Pancreas (tissue), 10 donors: ENCODE measurements around the gene MPO. TPM values are rescaled to one million over a fixed set of nuclear protein-coding genes. Genes with fewer than 3 reads are reported as not detected.

Experiments used
- ATAC-seq, 4 donors: fragments of 200-7000 bp; cut with Tn5 transposase; one replicate each; pipeline versions ENCODE4 v1.8.0 to v1.9.1; 2020; ENCODE audit warnings: mild to moderate bottlenecking in 4 of 4, moderate library complexity in 4 of 4
- DNase-seq, 6 donors: peaks; one replicate each; pipeline ENCODE4 v3.0.0-alpha.2; 2020
- FAIRE-seq: peaks from 2 replicates; lab custom pipeline; 2012; peaks lifted over from hg19 to GRCh38; lab: Jason Lieb, UNC
- H3K27ac ChIP-seq, 4 donors: fragments of 200-600 bp; sonication (generic); 1 replicate in 3 of 4; 2 replicates in 1 of 4; pipeline versions ENCODE4 v1.5.0 to v1.8.0; 2020
- H3K27me3 ChIP-seq, 4 donors: fragments of 200-600 bp; one replicate each; pipeline ENCODE4 v1.8.0; 2021
- H3K36me3 ChIP-seq, 3 donors: fragments of 200-600 bp; sonication (generic) in 1 of 3; one replicate each; pipeline versions ENCODE4 v1.5.0 to v1.8.0; 2020 to 2021
- H3K4me1 ChIP-seq, 3 donors: fragments of 200-600 bp; one replicate each; pipeline ENCODE4 v1.8.0; 2021
- H3K4me3 ChIP-seq, 4 donors: fragments of 200-600 bp; sonication (generic) in 2 of 4; one replicate each; pipeline versions ENCODE4 v1.5.0 to v1.8.0; 2020 to 2021
- H3K9me3 ChIP-seq, 4 donors: fragments of 200-600 bp; one replicate each; pipeline ENCODE4 v1.8.0; 2021
- CTCF ChIP-seq, 4 donors: fragments of 200-600 bp; sonication (generic) in 3 of 4; IDR thresholded peaks; one replicate each; pipeline versions ENCODE4 v1.5.0 to v1.8.0; 2021; ENCODE audit warnings: antibody characterized with exemption in 4 of 4
- WGBS, 2 donors: extraction: QIAGEN DNeasy Blood & Tissue Kit; methylation state at CpG; one replicate each; pipeline ENCODE4 v1.1.7; 2013; 5-methylcytosine and 5-hydroxymethylcytosine counted together
- intact Hi-C, 3 donors: fragments of 100-400 bp; cut with DNase I; formaldehyde crosslinking; loops; one replicate each; pipeline versions ENCODE4 v1.11.1 to v1.14.2; 2022
- polyA plus RNA-seq, 2 donors: library from polyadenylated mRNA; stranded (reverse); fragments of 200-250 nt; gene quantifications; one replicate each; pipeline ENCODE4 v1.2.3, GENCODE V29; 2013
- total RNA-seq, 6 donors: library from RNA; stranded (reverse); fragmentation: NEBNext Ultra II Directional in 4 of 6; extraction: Animal tissue kit (Norgen Biotek cat#: 25700) in 4 of 6; gene quantifications; one replicate each; pipeline versions ENCODE4 v1.2.1 to v1.2.4, GENCODE V29; 2021 to 2023
- donor health status: healthy with polysubstance abuse.
- donor health status: DM: no; HTN: no; CAD: no; lungs with moderate emphysema.
- donor health status: DM: no; HTN: no; CAD: no.
- donor health status: control.
- donor health status: control.
- donor health status: Bipolar disorder and iron deficiency.
- donor health status: DM: yes; HTN: yes; CAD: no.
- donor health status: DM: no; HTN: no; CAD: no.
- donor health status: DM: no; HTN: no; CAD: no.
- donor health status: DM: yes; HTN: yes; CAD: no.

The MPO gene
- total and polyA plus RNA-seq, 8 donors, result 0.03 to 0.28 (median 0.09) TPM; not detected in 1

- 58 to 68% methylated on average over 19 of the region's 19 CpGs for WGBS, 2 donors
- H3K4me3 ChIP-seq, result no peak overlapping the region
These were observed 46.8 kb upstream of the MPO start for GRCh38 chr17:58327363-58328194.

DNA sequence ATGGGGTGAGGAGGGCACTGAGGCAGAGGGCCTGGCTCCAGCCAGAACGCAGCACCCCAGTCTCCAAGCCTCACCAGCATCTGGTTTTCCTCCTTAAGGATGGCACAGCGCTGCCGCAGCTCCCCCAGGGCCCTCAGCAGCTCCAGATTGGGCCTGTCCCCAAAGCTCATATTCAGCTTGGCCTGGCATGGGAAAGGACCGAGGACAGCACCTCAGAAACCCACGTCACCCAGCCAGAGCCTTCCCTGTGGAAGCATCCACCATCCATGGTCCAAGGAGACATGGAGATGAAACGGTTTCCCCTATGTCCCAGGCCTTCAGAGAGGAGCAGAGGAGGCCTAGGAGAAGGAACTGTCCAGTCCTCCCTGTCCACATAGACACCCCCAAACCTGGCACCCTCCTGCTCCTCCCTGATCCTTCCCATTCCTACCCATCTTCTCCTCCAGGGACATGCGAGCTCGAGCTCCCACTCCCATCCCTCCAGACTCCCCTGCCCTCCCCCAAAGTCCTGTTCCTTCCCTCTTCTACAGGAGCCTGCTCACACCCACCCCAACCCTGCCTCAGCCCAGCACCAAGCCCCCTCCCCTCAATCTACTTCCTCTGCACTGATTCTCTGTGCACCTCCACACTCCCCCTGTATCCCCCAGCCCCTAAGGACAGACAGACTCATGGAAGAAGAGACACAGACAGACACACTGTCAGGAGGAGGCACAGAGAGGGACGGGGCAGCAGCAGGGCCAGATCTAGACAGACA is 46.1 kb upstream of the MPO start:
- Histone ChIP-seq H3K4me1 (no peaks in the 10 kb centered on the region), H3K9me3 (no peaks in the 10 kb centered on the region), H3K27ac (no peak overlapping the region), H3K27me3 (no peaks in the 10 kb centered on the region), H3K36me3 (no peaks in the 10 kb centered on the region), H3K4me3 (no peak overlapping the region)
- intact Hi-C loops, result no loop called here
- FAIRE-seq (no peak), ATAC-seq (no peak), DNase-seq (peak in 1 of 6 donors; percentile 35)
- WGBS, 2 donors, result 76 to 87% methylated on average over 9 of the region's 9 CpGs
- TF ChIP-seq CTCF (IDR thresholded peaks at IDR 0.05), result no peak

More at GRCh38 chr17:58327363-58328194, 46.8 kb upstream of the MPO start:
- no peaks in the 10 kb centered on the region for H3K9me3 ChIP-seq
- ATAC-seq (no peak), FAIRE-seq (no peak), DNase-seq (peak in 1 of 6 donors; percentile 69)
- H3K27me3 ChIP-seq, result no peaks in the 10 kb centered on the region
- intact Hi-C loops, result no loop called here
- no peak for TF ChIP-seq CTCF (IDR thresholded peaks at IDR 0.05)
- H3K27ac ChIP-seq, result no peak overlapping the region
- no peaks in the 10 kb centered on the region for H3K36me3 ChIP-seq
- no peaks in the 10 kb centered on the region for H3K4me1 ChIP-seq

DNA sequence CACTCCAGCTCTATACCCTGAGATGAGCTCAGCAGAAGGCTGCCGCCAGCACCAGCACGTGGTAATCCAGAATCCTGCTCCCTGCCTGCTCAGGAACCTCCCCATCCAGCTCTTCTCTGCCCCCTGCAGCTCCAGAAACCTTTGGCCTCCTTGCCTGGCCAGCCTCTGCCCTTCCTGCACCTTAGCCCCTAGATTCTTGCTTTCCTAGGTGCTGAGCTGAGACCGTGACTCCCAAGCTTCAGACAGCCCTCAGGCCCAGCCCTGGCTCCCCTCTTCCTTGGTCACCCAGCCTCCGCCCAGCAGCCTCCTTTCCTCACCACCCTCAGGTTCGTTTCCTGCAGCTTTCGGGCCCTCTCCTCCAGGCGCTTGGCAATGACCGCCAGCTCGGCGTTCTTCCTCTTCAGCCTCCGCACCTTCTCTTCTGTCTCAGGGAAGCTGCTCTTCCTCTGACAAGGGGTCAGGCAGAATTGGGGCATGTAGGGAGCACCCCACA is 45.3 kb upstream of the MPO start:
- ATAC-seq (no peak), FAIRE-seq (no peak), DNase-seq (peak in 2 of 6 donors; percentile 42 to 49)
- no peaks in the 10 kb centered on the region for H3K36me3 ChIP-seq
- WGBS, 2 donors, result 83 to 84% methylated on average over 11 of the region's 11 CpGs
- no peak overlapping the region for H3K27ac ChIP-seq
- TF ChIP-seq CTCF (IDR thresholded peaks at IDR 0.05), result no peak
- intact Hi-C loops, result no loop called here
- no peaks in the 10 kb centered on the region for H3K9me3 ChIP-seq
- H3K4me3 ChIP-seq, result no peak overlapping the region
- H3K27me3 ChIP-seq, result no peaks in the 10 kb centered on the region
- H3K4me1 ChIP-seq, result no peaks in the 10 kb centered on the region

GRCh38 chr17:58325289-58325726 is 44.6 kb upstream of the MPO start:
- Histone ChIP-seq H3K27ac (no peak overlapping the region), H3K36me3 (no peaks in the 10 kb centered on the region), H3K4me1 (no peaks in the 10 kb centered on the region), H3K9me3 (no peaks in the 10 kb centered on the region), H3K4me3 (peak overlapping the region in 2 of 4 donors; percentile 81 to 83), H3K27me3 (no peaks in the 10 kb centered on the region)
- FAIRE-seq, result no peak
- no peak for TF ChIP-seq CTCF (IDR thresholded peaks at IDR 0.05)
- intact Hi-C loops, result no loop called here
- WGBS, 2 donors, result 68 to 72% methylated on average over 11 of the region's 11 CpGs
- peak in 1 of 4 donors; percentile 3 for ATAC-seq
- DNase-seq, result peak in 2 of 6 donors; percentile 61 to 77
